Endothelial cell of umbilical vein (primary cell): Measurements from ENCODE around the gene NUSAP1.

ENCODE experiments used
- EZH2 ChIP-seq: IDR thresholded peaks from 2 replicates; pipeline ENCODE4 v1.6.1; 2012; ENCODE audit warnings: borderline replicate concordance, low read depth, mild to moderate bottlenecking, moderate library complexity, low read length, inconsistent platforms; ENCODE audit not compliant: severe bottlenecking
- FOS ChIP-seq: IDR thresholded peaks from 2 replicates; pipeline ENCODE4 v1.6.1; 2011; ENCODE audit warnings: mild to moderate bottlenecking, low read length, moderate library complexity, borderline replicate concordance; ENCODE audit not compliant: insufficient read depth
- JUN ChIP-seq: IDR thresholded peaks from 2 replicates; pipeline ENCODE4 v1.6.1; 2011; ENCODE audit warnings: borderline replicate concordance, low read depth; ENCODE audit not compliant: insufficient read length, insufficient read depth
- MAX ChIP-seq: IDR thresholded peaks from 2 replicates; pipeline ENCODE4 v1.6.1; 2011; ENCODE audit not compliant: insufficient read depth, insufficient read length
- MYC ChIP-seq: IDR thresholded peaks from one replicate; pipeline ENCODE4 v1.6.1; 2011; ENCODE audit warnings: mild to moderate bottlenecking, low read depth, low read length
- POLR2A ChIP-seq: IDR thresholded peaks from 2 replicates; pipeline ENCODE4 v1.6.1; 2012; ENCODE audit warnings: low read depth, mild to moderate bottlenecking, control low read depth, low read length
- POLR2AphosphoS5 ChIP-seq: IDR thresholded peaks from 2 replicates; pipeline ENCODE4 v1.6.1; 2012; ENCODE audit warnings: low read depth, mild to moderate bottlenecking, control low read depth, low read length, moderate library complexity; ENCODE audit not compliant: insufficient read depth
- TF ChIP-seq, protein P1 (sequence below), 2 donors: IDR thresholded peaks; 1 replicate in 1 of 2; 2 replicates in 1 of 2; pipeline ENCODE4 v1.5.1; 2011; ENCODE audit warnings: low read length in 2 of 2, mild to moderate bottlenecking in 2 of 2, moderate library complexity in 2 of 2, control low read depth in 1 of 2, inconsistent platforms in 1 of 2, low read depth in 1 of 2; ENCODE audit not compliant: insufficient read depth in 1 of 2; ENCODE audit errors: extremely low read depth in 1 of 2

GRCh38 chr15:41301587-41301986 lies 31.1 kb upstream of the NUSAP1 start:
- TF ChIP-seq, protein P1, sequence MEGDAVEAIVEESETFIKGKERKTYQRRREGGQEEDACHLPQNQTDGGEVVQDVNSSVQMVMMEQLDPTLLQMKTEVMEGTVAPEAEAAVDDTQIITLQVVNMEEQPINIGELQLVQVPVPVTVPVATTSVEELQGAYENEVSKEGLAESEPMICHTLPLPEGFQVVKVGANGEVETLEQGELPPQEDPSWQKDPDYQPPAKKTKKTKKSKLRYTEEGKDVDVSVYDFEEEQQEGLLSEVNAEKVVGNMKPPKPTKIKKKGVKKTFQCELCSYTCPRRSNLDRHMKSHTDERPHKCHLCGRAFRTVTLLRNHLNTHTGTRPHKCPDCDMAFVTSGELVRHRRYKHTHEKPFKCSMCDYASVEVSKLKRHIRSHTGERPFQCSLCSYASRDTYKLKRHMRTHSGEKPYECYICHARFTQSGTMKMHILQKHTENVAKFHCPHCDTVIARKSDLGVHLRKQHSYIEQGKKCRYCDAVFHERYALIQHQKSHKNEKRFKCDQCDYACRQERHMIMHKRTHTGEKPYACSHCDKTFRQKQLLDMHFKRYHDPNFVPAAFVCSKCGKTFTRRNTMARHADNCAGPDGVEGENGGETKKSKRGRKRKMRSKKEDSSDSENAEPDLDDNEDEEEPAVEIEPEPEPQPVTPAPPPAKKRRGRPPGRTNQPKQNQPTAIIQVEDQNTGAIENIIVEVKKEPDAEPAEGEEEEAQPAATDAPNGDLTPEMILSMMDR (IDR thresholded peaks at IDR 0.05; ENCODE audit: extremely low read depth in 1 of 2, insufficient read depth in 1 of 2, low read depth in 1 of 2, low read length in 2 of 2): no peak
- TF ChIP-seq EZH2: no peak
- no peak for TF ChIP-seq POLR2AphosphoS5
- TF ChIP-seq POLR2A: no peak
- no peak for TF ChIP-seq FOS
- TF ChIP-seq MYC: no peak
- no peak for TF ChIP-seq MAX
- no peak for TF ChIP-seq JUN
